Gastroesophageal sphincter (tissue), 3 donors: ENCODE data around the gene GDPD5.

Experiments used
- POLR2A ChIP-seq, 2 donors: fragments of 450-650 bp; IDR thresholded peaks; one replicate each; pipeline ENCODE4 v1.6.1; 2017; ENCODE audit warnings: antibody characterized with exemption in 2 of 2, mild to moderate bottlenecking in 2 of 2, moderate library complexity in 1 of 2
- TF ChIP-seq, protein P1 (sequence below), 4 experiments: fragments of 200-600 bp in 2 of 4; fragments of 450-650 bp in 2 of 4; sonication (generic) in 1 of 4; IDR thresholded peaks; one replicate each; pipeline ENCODE4 v1.5.1; 2017 to 2019; ENCODE audit warnings: antibody characterized with exemption in 4 of 4, mild to moderate bottlenecking in 2 of 4, moderate library complexity in 2 of 4

DNA sequence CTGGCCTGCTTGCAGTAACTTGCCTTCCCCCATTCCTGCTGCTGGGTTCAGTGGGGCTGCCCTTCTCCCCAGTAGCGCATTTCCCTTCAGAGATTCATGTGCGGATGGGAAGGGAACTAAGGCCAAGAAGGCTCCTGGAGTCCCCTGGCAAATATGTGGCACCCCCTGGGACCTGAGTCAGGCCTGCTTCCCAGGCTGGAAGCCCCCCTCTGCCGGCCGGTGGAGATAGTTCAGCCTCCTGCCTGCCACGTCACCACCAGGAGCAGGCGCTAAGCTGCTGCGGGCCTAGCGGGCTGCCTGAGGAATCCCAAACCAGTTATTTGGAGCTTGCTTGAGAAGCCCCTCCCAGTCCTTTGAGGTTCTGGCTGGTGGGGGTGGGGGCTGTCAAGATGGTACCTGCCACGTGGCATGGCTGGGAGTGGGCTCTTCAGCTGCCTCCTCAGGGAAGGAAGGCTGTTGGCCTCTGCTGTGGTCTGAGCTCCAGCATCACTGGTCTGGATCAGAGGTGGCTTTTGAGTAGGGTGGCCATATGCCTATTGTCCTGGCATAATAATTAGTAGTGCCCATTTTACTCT, 38.3 kb upstream of the GDPD5 start:
- no peak for TF ChIP-seq POLR2A (IDR thresholded peaks at IDR 0.05)
- TF ChIP-seq, protein P1, sequence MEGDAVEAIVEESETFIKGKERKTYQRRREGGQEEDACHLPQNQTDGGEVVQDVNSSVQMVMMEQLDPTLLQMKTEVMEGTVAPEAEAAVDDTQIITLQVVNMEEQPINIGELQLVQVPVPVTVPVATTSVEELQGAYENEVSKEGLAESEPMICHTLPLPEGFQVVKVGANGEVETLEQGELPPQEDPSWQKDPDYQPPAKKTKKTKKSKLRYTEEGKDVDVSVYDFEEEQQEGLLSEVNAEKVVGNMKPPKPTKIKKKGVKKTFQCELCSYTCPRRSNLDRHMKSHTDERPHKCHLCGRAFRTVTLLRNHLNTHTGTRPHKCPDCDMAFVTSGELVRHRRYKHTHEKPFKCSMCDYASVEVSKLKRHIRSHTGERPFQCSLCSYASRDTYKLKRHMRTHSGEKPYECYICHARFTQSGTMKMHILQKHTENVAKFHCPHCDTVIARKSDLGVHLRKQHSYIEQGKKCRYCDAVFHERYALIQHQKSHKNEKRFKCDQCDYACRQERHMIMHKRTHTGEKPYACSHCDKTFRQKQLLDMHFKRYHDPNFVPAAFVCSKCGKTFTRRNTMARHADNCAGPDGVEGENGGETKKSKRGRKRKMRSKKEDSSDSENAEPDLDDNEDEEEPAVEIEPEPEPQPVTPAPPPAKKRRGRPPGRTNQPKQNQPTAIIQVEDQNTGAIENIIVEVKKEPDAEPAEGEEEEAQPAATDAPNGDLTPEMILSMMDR (IDR thresholded peaks at IDR 0.05): peak in 3 of 4 experiments; percentile 73 to 74 (median 73)
